ENCODE measurements around the gene ITGA8.
A peak's percentile ranks its signal among the peaks of the same experiment; 100 is the strongest.
"Not testable (repeated sequence)": the region's sequence is repeated elsewhere in the genome, so short reads cannot be mapped to it uniquely, and the experiment has no call there.

Gene ITGA8

DNA sequence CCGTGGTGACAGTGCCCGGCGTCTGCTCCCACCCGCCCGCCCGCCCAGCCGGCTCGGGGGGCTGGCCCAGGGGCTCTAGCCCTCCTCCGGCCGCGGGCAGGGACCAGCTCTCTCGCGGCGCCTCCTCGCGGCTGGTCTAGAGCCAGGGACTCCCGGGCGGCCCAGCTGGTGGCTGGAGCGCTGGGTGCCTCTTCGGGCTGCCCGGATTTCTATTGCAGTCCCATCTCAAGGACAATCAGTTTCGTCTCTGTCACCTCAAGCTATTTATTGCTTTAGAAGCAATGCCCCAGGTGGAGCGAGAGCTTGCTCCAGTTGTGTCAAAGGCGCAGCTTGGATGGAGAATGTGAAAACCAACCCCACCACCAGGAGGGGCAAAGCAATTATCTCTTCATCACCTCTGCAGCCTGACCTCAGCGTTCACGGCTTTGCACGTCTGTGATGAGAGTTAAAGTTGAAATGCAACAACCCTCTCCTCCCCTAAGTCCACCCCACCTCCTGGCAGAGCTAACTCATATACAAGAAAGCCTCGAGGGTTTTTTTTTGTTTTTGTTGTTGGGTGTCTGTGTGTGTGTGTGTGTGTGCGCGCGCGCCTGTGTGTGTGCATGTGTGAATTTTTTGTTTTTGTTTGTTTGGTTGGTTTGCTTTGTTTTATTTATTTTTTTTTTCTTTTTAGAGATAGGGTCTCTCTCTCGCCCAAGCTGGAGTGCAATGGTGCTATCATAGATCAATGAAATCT is at the start of gene ITGA8:
TSS of gene ITGA8 (minus strand) at position 24 of the 736 bp plus-strand sequence. CDS start 151 bp downstream, outside the sequence.
- no peak for DNase-seq (ENCODE audit: low read depth)

DNA sequence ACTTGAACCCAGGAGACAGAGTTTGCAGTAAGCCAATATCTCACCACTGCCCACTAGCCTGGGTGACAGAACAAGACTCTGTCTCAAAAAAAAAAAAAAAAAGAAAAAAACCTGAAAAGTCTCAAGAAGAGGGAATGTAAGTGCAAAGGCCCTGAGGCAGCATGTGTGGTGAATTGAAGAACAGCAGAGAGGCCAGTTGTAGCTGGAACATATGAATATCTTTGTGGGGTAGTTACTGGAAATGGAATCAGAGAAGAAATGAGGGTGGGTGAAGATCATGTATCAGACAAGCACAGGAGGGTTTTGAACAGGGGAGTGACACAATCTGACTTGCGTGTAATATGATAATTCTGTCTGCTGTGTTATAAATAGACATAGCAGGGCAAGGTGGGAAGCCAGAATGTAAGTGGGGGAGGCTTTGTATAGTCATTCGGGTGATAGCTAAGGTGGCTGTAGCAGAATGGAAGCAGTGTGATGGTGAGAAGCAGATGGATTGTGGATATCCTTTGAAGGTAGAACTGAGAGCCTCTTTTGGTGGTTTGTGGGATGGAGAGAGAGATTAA is 45.3 kb upstream of the ITGA8 start:
- DNase-seq (ENCODE audit: low read depth) = no peak

DNA sequence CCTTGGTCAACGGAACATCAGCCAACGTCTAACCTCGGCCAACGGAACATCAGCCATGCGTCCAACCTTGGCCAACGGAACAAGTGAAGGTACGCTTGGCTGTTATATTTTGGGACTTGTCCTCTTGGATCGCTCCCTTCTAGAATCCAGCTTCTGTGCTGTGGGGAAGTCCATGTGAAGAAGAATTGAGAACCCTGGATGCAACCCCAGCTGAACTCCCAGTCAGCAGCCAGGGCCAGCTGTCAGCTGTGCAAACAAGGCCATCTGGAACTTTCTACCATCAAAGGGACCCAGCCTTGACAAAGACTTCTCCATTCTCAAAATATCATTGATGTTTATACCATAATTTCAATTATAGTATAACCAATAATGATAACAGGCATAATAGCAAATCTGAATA is 43.3 kb upstream of the ITGA8 start:
- DNase-seq (ENCODE audit: low read depth) = no peak

DNA sequence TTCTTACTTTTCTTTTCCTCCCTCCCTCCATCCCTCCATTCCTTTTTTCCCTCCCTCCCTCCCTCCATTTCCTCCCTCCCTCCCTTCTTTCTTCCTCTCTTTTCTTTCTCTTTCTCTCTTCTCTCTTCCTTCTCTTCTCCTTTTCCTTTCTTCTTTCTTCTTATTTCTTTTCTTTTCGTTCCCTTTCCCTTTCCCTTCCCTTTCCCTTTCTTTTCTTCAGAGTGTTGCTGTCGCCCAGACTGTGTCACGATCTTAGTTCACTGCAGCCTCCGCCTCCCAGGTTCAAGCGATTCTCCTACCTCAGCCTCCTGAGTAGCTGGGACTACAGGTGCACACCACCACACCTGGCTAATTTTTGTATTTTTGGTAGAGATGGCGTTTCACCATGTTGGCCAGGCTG is 42.5 kb upstream of the ITGA8 start:
- DNase-seq (ENCODE audit: low read depth) = not testable (repeated sequence)

DNA sequence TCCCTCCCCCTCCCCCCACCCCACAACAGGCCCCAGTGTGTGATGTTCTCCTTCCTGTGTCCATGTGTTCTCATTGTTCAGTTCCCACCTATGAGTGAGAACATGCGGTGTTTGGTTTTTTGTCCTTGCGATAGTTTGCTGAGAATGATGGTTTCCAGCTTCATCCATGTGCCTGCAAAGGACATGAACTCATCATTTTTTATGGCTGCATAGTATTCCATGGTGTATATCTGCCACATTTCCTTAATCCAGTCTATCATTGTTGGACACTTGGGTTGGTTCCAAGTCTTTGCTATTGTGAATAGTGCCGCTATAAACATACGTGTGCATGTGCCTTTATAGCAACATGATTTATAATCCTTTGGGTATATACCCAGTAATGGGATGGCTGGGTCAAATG is 41.5 kb upstream of the ITGA8 start:
- DNase-seq (ENCODE audit: low read depth) = not testable (repeated sequence)

DNA sequence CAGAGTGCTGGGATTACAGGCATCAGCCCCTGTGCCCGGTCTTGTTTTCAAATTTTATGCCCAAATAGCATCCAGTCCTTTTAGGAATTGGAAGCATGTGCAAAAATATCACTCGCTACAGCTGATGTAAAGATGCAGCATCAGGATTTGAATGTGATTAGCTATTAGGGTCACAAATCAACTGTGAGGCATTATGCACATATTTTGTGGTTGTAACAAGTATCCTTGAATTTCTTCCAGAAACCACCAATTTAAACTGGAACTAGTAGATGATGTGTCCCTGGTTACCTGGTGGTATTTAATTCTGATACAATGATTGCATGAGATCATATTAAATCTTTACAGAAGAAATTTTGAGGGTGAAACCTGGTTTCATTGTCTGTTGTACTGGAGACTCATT is 41.0 kb upstream of the ITGA8 start:
- DNase-seq (ENCODE audit: low read depth) = no peak

DNA sequence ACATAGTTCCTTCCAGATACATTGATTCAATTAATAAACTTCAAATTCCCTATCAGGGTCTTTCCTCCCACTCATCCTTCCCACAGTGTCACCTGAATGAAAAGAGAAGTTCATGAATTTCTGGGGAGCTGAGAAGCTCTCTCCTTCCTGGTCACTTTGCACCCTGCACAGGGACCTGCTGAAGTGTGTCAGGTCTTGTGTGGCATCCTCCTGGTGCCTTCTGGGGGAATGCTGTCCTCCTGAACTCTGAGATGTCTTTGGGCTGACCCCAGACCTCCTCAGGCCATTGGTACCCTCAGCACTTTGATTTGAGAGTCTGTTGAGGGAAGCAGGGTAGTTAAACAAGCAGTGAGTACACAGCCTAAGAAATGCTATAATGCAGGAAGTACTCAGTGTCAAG is 39.5 kb upstream of the ITGA8 start:
- DNase-seq (ENCODE audit: low read depth) = no peak

DNA sequence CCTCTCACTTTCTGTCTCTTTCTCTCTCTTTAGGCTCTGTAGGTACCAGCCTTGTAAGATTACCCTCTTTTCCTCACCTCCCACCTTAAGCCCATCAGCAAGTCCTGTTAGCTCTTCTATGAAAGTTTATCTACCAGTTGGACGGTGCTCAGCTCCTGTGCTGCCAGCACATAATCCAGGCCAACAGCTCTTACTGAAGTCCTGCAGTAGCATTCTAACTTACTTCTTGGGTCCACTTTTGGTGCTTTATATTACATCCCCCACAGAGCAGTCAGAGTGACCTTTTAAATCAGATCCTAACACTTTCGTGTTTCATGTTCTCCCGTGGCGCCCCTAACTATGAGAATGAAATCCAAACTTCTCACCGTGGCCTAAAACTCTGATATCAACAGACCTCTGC is 38.9 kb upstream of the ITGA8 start:
- no peak for DNase-seq (ENCODE audit: low read depth)

DNA sequence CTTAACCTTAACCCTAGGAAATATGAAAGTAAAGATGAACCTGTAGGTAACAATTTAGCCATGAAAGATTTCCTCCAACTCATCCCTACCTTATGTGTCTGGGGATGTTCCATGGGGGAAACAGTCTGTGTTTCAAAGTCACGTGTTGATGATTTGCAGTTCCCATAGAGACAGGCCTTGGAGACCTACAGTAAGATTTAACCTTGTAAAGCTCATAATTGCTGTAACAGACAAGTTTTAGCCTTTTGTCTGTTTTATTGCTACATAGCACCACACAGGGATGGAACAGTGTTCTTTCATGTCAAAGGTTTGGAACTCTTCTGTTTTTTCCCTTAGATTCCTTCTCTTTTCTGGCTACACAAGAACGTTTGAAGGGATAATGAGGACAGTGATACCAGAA is 35.2 kb upstream of the ITGA8 start:
- DNase-seq (ENCODE audit: low read depth) = no peak

DNA sequence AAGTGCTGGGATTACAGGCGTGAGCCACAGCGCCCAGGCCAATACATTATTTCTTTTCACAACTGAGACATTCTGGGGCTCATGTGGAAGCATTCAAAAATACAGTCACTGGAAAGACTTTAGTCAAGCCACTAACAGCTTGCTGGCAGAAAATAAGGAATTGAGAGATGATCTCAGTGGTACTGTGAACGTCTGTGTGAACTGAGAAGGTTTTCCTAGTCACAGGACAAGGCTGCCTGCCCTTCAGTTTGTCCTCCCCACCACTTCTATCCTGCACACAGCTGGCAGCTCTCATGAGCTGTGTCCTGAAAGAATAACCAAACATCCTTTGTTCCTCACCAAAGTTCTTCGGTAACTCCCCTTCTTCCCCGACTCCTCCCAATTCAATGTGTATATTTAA is 31.3 kb upstream of the ITGA8 start:
- no peak for DNase-seq (ENCODE audit: low read depth)

DNA sequence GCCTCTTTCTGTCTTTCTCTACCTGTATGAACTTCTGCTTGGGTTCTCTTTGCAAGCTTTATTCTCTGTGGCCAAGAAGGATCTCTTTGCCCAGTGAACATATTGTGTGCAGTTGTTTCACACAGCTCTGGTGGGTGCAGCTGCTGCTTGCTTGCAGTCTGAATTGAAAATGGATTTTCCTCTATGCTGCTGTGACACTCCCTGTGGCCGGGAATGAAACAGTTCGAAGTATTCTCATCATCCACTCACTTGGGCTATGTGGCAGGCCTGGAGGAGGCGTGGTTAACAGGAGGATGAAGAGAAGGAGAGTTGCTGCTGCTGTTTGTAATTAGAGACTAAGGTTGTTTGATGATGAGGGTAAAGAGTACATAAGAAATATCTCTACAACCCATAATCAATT is 28.4 kb upstream of the ITGA8 start:
- no peak for DNase-seq (ENCODE audit: low read depth)

DNA sequence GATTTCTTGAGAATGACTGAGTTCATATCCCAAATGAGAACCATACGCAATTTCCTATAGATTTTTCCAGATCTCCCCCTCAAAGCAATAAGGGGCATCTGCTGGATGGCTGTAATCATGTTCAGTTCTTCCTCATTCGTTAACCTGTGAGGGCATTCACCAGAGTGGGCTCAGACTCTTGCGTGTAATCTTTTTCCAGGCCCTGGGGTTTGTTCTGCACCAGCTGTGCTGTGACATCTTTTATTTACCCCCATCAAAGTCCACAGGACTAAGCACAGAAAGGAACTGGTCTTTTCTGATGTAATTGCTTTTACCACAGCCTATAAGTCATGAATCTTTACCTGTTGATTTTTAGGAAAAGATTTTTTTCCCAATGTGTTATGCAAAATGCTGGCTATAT is 27.9 kb upstream of the ITGA8 start:
- no peak for DNase-seq (ENCODE audit: low read depth)

DNA sequence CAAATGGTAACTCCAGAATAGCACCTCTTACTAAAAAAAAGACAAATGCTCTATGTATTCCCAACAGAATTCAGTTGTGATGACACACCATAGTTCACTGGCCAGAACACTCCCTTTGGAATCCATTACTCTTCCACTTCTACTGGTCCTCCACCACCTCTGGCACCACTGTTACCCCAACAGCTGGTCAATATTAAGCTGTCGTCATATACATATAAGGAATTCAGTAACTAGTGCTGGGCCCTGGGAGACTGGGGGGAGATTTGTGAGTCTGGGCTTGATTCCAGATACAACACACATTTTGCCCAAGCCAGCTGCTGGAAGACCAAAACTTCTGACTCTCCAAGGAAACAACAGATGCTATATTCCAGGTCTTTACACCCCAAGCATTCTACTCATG is 26.0 kb upstream of the ITGA8 start:
- peak; percentile 70 for DNase-seq (ENCODE audit: low read depth)

DNA sequence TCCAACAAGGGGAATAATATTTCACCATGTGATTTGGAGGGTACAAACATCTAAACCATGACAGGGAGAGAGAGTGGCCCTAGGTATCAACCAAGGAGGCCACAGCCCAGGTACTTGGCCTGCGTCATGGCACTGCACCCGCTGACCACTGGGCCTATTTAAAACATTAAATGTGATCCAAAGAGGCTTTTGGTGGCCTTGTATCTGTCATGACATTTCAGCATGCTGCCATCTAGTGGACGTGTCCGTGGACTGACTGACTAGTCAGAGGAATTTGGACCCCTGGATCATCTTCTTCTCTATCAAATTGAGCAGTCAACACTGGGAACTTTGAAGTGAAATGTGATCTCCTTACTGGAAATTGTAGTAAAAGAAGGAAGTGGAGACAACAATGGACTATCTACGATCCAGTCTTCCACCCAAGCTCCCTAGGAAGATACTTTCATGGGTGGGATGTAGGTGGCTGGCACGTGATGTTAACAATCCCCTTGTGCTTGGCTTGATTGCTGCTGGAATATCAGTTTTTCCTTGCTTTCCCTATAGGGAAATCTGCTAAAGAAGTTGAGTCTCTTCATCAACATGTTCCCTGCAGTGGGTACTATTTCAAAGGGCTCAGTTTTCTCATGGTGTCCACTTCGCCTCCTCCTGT is 24.6 kb upstream of the ITGA8 start:
- no peak for DNase-seq (ENCODE audit: low read depth)

DNA sequence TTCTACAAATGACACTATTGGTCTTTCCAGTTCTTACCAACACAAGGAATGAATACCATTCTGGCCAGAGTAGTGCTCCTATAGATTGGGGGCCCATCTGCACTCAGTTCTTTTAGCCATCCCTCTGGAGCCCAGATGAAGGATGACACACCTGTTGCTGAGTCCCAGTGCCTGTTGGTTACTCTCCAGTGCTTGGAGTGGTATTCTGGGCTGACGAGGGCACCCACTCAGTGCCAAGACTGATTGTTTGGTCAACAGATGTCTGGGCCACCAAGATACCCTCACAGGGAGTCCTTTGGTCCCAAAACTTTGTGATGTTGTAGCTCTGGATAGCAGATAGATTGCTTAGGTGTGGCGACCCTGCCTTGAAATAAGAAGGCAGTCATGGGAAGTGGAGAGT is 23.7 kb upstream of the ITGA8 start:
- no peak for DNase-seq (ENCODE audit: low read depth)

DNA sequence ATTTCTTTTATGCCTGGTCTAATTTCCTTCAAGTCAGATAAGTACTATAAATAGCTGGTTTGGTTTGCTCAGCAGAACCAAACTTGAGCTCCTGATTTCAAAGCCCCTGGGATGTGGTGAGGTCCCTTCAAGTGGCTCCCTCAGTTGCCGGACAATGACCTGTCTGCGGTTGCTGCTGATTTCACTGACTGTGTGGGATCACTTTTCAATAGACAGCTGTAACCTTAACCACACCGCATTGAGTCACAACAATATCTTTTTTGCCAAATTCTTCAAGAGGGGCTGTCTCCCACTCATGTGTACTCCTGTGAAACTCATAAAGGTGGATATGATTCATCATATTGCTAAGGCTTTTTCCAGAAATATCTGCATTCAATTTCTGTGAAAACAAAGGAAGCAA is 23.1 kb upstream of the ITGA8 start:
- no peak for DNase-seq (ENCODE audit: low read depth)

DNA sequence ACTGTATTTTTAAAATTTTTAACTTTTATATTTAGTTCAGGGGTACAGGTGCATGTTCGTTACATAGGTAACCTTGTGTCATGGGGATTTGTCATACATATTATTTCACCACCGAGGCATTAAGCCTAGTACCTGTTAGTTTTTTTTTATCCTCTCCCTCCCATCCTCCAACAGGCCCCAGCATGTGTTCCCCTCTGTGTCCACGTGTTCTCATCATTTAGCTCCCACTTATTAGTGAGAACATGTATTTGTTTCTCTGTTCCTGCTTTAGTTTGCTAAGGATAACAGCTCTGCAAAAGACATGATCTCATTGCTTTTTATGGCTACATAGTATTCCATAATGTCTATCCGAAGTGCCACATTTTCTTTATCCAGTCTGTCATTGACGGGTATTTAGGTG is 22.4 kb upstream of the ITGA8 start:
- no peak for DNase-seq (ENCODE audit: low read depth)

DNA sequence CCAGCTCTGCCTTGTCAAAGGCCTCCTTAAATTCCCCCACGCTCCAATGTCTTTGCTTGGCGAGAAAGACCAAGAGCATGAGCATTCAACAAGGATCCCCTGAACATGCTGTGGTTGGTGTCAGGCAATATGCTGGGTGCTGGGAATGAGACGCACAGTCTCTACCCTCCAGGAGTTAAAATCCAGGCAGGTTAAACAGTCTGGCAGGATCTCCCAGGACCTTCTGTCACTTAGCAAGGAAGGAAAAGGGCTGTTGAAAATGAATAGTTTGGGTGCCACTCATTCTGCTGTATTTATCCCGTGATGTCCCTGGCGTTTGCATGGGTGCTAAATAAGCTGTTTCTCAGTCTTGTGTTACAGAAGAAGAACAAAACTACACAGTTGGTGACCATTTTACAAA is 21.9 kb upstream of the ITGA8 start:
- no peak for DNase-seq (ENCODE audit: low read depth)

DNA sequence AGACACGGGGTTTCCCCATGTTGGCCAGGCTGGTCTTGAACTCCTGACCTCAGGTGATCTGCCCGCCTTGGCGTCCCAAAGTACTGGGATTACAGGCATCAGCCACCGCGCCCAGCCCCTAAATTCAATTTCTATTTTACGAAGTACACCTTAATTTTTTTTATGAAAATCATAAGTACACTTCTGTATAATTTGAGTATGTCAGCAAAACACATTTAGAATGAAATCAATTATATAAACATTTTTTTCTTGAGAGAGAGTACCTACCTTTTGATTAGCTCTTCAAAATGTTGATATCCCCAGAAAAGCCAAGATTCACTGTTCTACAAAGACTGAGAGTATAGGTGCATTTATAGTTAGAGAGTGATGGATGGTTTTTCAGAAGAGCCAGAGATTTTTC is 20.5 kb upstream of the ITGA8 start:
- no peak for DNase-seq (ENCODE audit: low read depth)

DNA sequence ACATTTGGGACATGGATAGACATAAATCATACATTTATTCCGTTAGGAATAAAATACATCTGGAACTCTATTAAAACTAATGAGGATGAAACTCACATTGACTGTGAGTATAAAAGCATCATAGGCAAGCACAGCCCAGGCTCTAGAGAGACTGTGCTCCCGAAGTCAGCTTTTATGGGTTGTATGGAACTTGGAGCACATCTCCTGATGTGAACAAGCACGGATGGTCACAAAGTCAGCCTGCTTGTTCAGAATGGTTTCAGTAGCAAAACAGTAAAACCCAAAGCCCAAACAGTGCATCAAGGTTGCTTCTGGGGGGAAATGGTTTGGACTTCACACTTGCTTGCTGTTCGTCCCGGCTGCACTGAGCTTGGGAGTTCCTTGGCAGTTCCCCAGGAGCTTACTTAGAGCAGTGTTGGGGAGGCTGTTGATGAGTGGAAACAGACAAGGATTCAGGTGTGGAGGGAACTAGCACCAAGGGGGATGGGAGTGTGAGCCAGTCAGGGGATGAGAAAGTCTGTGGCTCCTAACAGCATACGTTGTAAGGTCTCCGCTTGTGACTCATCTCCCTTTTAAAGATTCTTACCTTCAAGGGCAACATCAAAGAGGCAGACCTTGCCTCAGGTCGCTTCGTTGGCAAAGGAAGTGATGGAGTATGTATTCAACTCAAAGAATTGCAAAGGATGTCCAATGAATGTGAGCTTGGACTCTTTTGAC is 19.7 kb upstream of the ITGA8 start:
- DNase-seq (ENCODE audit: low read depth) = no peak

DNA sequence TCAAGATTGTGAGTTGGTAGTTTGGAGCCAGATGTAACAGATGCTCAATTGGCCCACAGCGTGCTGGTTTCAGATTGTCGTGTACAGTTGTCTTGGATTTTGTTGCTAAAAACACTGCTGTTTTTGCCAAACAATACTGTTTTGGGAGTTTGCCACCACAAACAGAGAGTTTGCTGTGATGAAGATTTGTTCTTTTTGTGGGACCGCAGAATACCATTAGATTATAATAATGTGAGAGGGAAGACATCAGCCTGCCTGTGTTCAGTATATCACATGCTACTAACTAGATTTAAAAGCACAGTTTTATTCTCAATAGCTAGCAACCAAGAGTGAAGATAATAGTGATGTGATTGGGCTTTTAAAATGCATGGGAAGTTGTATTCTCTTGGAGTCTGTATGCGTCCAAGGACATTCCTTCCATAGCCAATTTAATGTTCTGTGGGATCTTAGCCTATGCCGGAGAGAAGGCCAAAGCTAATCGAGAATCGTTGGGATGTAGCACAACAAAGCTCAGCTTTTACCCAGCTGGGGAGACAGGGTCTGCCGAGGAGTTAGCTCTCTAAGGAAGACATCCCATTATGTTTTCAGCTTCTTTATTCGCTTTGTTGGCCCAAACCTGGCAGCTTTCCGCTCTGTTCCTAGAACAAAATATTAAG is 18.7 kb upstream of the ITGA8 start:
- peak; percentile 77 for DNase-seq (ENCODE audit: low read depth)

DNA sequence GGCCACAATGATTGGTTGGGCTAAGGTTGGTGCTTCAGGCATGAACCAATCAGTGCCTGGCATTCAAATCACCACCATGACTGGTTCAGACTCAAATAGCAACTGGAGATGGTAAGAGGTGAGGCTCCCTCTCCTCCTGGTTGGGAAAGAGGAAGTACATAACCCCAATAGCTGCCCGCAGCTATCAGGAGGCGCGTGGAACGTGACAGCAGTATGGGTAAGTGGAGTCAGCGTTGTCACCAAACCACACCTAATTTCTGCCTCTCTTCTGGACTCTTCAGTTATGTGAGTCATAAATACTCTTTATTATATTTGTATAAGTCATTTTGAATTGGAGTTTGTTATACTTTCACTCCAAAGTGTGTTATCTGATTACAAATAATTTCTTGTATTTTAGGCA is 17.9 kb upstream of the ITGA8 start:
- DNase-seq (ENCODE audit: low read depth) = no peak

DNA sequence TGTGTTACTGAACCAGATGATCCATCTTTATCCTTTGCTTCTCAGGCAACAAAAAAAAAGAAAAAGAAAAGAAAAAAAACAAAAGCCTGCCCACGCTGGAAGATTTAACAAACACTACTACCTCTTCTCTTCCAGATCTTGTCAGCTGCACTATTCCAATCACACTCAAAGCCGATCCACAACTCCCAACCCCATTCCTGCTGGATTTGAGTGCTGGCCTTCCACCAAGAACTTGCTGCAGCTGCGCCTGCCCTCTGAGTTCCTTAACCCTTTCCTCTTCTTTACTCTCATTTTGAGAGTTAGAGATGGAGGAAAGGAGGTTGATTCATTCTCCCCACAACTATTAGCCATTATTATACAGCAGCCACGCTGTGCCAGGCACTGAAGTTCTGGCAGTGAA is 16.0 kb upstream of the ITGA8 start:
- no peak for DNase-seq (ENCODE audit: low read depth)
